NOMO-1 treated with DMSO at 0.1 percent for 48 hours (cell line): ENCODE data around the gene HPS1.

ENCODE experiments used
- DNase-seq: peaks from one replicate; lab custom pipeline; 2025; ENCODE audit not compliant: unreplicated experiment; lab: John Stamatoyannopoulos, UW

Gene HPS1

GRCh38 chr10:98433881-98434732 is 12.6 kb downstream of the HPS1 start:
- DNase-seq, result no peak

- no peak for DNase-seq
Measured at GRCh38 chr10:98433371-98433770, 13.4 kb downstream of the HPS1 start.

- no peak for DNase-seq
Measured at GRCh38 chr10:98432330-98432729, 14.4 kb downstream of the HPS1 start.

GRCh38 chr10:98431016-98431415 is 15.7 kb downstream of the HPS1 start:
- DNase-seq, result no peak

GRCh38 chr10:98430427-98430826 is 16.3 kb downstream of the HPS1 start:
- no peak for DNase-seq

GRCh38 chr10:98429320-98430072 is 17.2 kb downstream of the HPS1 start:
- no peak for DNase-seq

GRCh38 chr10:98427011-98427515 is 19.7 kb downstream of the HPS1 start:
- DNase-seq, result no peak

GRCh38 chr10:98425511-98426352 is 21.0 kb downstream of the HPS1 start:
- peak; percentile 45 for DNase-seq

- DNase-seq, result no peak
Measured at GRCh38 chr10:98424295-98425254, 22.2 kb downstream of the HPS1 start.

GRCh38 chr10:98423691-98424120 is 23.0 kb downstream of the HPS1 start:
- no peak for DNase-seq

- DNase-seq, result no peak
Measured at GRCh38 chr10:98422182-98422581, 24.6 kb downstream of the HPS1 start.

GRCh38 chr10:98420786-98421185 is 25.9 kb downstream of the HPS1 start:
- DNase-seq, result no peak

- DNase-seq, result no peak
Measured at GRCh38 chr10:98419469-98420261, 27.1 kb downstream of the HPS1 start.

- no peak for DNase-seq
Measured at GRCh38 chr10:98418665-98419468, 27.9 kb downstream of the HPS1 start.

- DNase-seq, result no peak
Measured at GRCh38 chr10:98417973-98418664, 28.6 kb downstream of the HPS1 start.

- no peak for DNase-seq
Measured at GRCh38 chr10:98417481-98417959, 29.2 kb downstream of the HPS1 start.

GRCh38 chr10:98416606-98417388 is 29.9 kb downstream of the HPS1 start:
- no peak for DNase-seq
